Smooth muscle cell (in vitro differentiated cells): ENCODE data around the gene SYCN. TPM values are rescaled to one million over a fixed set of nuclear protein-coding genes. Genes with fewer than 3 reads are reported as not detected.

Experiments
- DNase-seq: peaks from one replicate; lab custom pipeline; 2025; ENCODE audit not compliant: unreplicated experiment; lab: John Stamatoyannopoulos, UW
- H2AFZ ChIP-seq: fragments of 200-600 bp; sonication (generic); 2 replicates; pipeline ENCODE4 v1.6.0; 2016; ENCODE audit warnings: antibody characterized with exemption, low read depth, mild to moderate bottlenecking
- H3F3A ChIP-seq: fragments of 200-600 bp; sonication (generic); 2 replicates; pipeline ENCODE4 v1.6.0; 2017; ENCODE audit warnings: antibody characterized with exemption, low read depth
- H3K27ac ChIP-seq: fragments of 200-600 bp; sonication (generic); 2 replicates; pipeline ENCODE4 v1.5.1; 2016; ENCODE audit warnings: low read depth, mild to moderate bottlenecking
- H3K27me3 ChIP-seq: fragments of 200-600 bp; sonication (generic); 2 replicates; pipeline ENCODE4 v1.6.1; 2016; ENCODE audit warnings: low read depth, mild to moderate bottlenecking
- H3K36me3 ChIP-seq: fragments of 200-600 bp; sonication (generic); 2 replicates; pipeline ENCODE4 v1.5.1; 2016; ENCODE audit warnings: low read depth
- H3K4me1 ChIP-seq: fragments of 200-600 bp; sonication (generic); 2 replicates; pipeline ENCODE4 v1.5.1; 2016; ENCODE audit warnings: low read depth
- H3K4me2 ChIP-seq: fragments of 200-600 bp; sonication (generic); 2 replicates; pipeline ENCODE4 v1.6.0; 2016; ENCODE audit warnings: mild to moderate bottlenecking
- H3K4me3 ChIP-seq: fragments of 200-600 bp; sonication (generic); 2 replicates; pipeline ENCODE4 v1.5.1; 2016; ENCODE audit warnings: mild to moderate bottlenecking
- H3K79me2 ChIP-seq: fragments of 200-600 bp; sonication (generic); 2 replicates; pipeline ENCODE4 v1.6.0; 2016; ENCODE audit warnings: low read depth, mild to moderate bottlenecking
- H3K9ac ChIP-seq: fragments of 200-600 bp; sonication (generic); 2 replicates; pipeline ENCODE4 v1.6.0; 2016; ENCODE audit warnings: low read depth
- H3K9me3 ChIP-seq: fragments of 200-600 bp; sonication (generic); replicated peaks from 2 replicates; pipeline ENCODE4 v1.5.1; 2016; ENCODE audit warnings: low read depth
- H4K20me1 ChIP-seq: fragments of 200-600 bp; sonication (generic); 2 replicates; pipeline ENCODE4 v1.6.0; 2016; ENCODE audit warnings: low read depth
- CTCF ChIP-seq: fragments of 200-600 bp; sonication (generic); IDR thresholded peaks from 2 replicates; pipeline ENCODE4 v1.5.1; 2017; ENCODE audit warnings: borderline replicate concordance, mild to moderate bottlenecking, antibody characterized with exemption; ENCODE audit not compliant: insufficient read depth, poor library complexity, severe bottlenecking
- WGBS: methylation state at CpG from one replicate; pipeline ENCODE4 v1.1.7; 2016; ENCODE audit warnings: low lambda C conversion rate; 5-methylcytosine and 5-hydroxymethylcytosine counted together
- polyA plus RNA-seq: library from polyadenylated mRNA; unstranded; fragments of >200 nt; fragmentation: Nextera tagmentation; extraction: Ambion mirVana; gene quantifications from 2 replicates; pipeline ENCODE4 v1.2.1, GENCODE V29; 2016
- total RNA-seq: library from RNA; depleted of rRNA; stranded (reverse); fragments of >200 nt; gene quantifications from 2 replicates; pipeline ENCODE4 v1.2.3, GENCODE V29; 2014

Gene SYCN
- total and polyA plus RNA-seq, 2 experiments from 2014 or later, result not detected

- Histone ChIP-seq H3K79me2 (peaks cover 13% of the 10 kb centered on the region), H3K36me3 (no peaks in the 10 kb centered on the region), H3K4me2 (no peak overlapping the region), H3K27me3 (no peaks in the 10 kb centered on the region), H3F3A (no peaks in the 10 kb centered on the region), H3K9ac (no peak overlapping the region), H3K4me1 (peaks cover 4% of the 10 kb centered on the region), H4K20me1 (peaks cover 80% of the 10 kb centered on the region), H3K4me3 (no peak overlapping the region), H2AFZ (no peak overlapping the region), H3K27ac (no peak overlapping the region), H3K9me3 (no peaks in the 10 kb centered on the region)
- no peak for TF ChIP-seq CTCF
- WGBS, result 71% methylated on average over 23 of the region's 25 CpGs
- no peak for DNase-seq
Measured at GRCh38 chr19:39167461-39168257, 36.4 kb downstream of the SYCN start.

GRCh38 chr19:39166571-39167391, 37.3 kb downstream of the SYCN start:
- no peaks in the 10 kb centered on the region for H3K36me3 ChIP-seq
- H3K4me2 ChIP-seq, result no peak overlapping the region
- H3K9me3 ChIP-seq, result no peaks in the 10 kb centered on the region
- H3K4me1 ChIP-seq, result peaks cover 4% of the 10 kb centered on the region
- no peak for TF ChIP-seq CTCF
- 83% methylated on average over 17 of the region's 24 CpGs for WGBS
- H3K27ac ChIP-seq, result no peak overlapping the region
- no peak for DNase-seq
- H3K4me3 ChIP-seq, result no peak overlapping the region
- no peak overlapping the region for H2AFZ ChIP-seq
- H3K27me3 ChIP-seq, result no peaks in the 10 kb centered on the region
- peaks cover 22% of the 10 kb centered on the region for H3K79me2 ChIP-seq
- H3F3A ChIP-seq, result no peaks in the 10 kb centered on the region
- H3K9ac ChIP-seq, result no peak overlapping the region
- peaks cover 86% of the 10 kb centered on the region for H4K20me1 ChIP-seq

- 94% methylated on average over 7 of the region's 7 CpGs for WGBS
- H3K4me2 ChIP-seq, result no peak overlapping the region
- no peak for TF ChIP-seq CTCF
- H3K9me3 ChIP-seq, result no peaks in the 10 kb centered on the region
- H3K9ac ChIP-seq, result no peak overlapping the region
- H3K4me1 ChIP-seq, result peaks cover 4% of the 10 kb centered on the region
- no peak overlapping the region for H2AFZ ChIP-seq
- no peaks in the 10 kb centered on the region for H3F3A ChIP-seq
- no peaks in the 10 kb centered on the region for H3K27me3 ChIP-seq
- no peak overlapping the region for H3K27ac ChIP-seq
- H3K4me3 ChIP-seq, result no peak overlapping the region
- peaks cover 27% of the 10 kb centered on the region for H3K79me2 ChIP-seq
- peaks cover 89% of the 10 kb centered on the region for H4K20me1 ChIP-seq
- H3K36me3 ChIP-seq, result no peaks in the 10 kb centered on the region
- no peak for DNase-seq
Measured at GRCh38 chr19:39165857-39166256, 38.2 kb downstream of the SYCN start.
